Liver (tissue), 9 donors: ENCODE measurements around the gene HGFAC. TPM values are rescaled to one million over a fixed set of nuclear protein-coding genes. Genes with fewer than 3 reads are reported as not detected.

ENCODE experiments used
- DNase-seq: peaks from one replicate; pipeline ENCODE4 v3.0.0-alpha.2; 2017; ENCODE audit warnings: low spot score
- H3K27ac ChIP-seq, 2 donors: one replicate each; pipeline ENCODE4 v1.7.0; 2013; ENCODE audit warnings: inconsistent platforms in 2 of 2, low read length in 2 of 2, control low read depth in 1 of 2, low read depth in 1 of 2, mild to moderate bottlenecking in 1 of 2
- H3K27me3 ChIP-seq, 4 donors: one replicate each; pipeline versions ENCODE4 v1.6.1 to v1.7.0; 2013; ENCODE audit warnings: low read length in 3 of 4, inconsistent platforms in 1 of 4, mild to moderate bottlenecking in 1 of 4, moderate library complexity in 1 of 4; ENCODE audit not compliant: control insufficient read depth in 4 of 4, insufficient read depth in 4 of 4
- H3K36me3 ChIP-seq, 4 donors: one replicate each; pipeline versions ENCODE4 v1.6.1 to v1.7.0; 2013; ENCODE audit warnings: low read length in 3 of 4, mild to moderate bottlenecking in 3 of 4, low read depth in 1 of 4, moderate library complexity in 1 of 4; ENCODE audit not compliant: control insufficient read depth in 4 of 4, insufficient read depth in 3 of 4
- H3K4me1 ChIP-seq, 4 donors: one replicate each; pipeline versions ENCODE4 v1.6.1 to v1.7.0; 2013; ENCODE audit warnings: low read length in 3 of 4, mild to moderate bottlenecking in 3 of 4, moderate library complexity in 1 of 4; ENCODE audit not compliant: control insufficient read depth in 4 of 4, insufficient read depth in 4 of 4
- H3K4me3 ChIP-seq, 3 donors: one replicate each; pipeline versions ENCODE4 v1.6.1 to v1.7.0; 2013; ENCODE audit warnings: low read length in 3 of 3, control low read depth in 1 of 3, low read depth in 1 of 3, mild to moderate bottlenecking in 1 of 3
- H3K9ac ChIP-seq, 2 donors: one replicate each; pipeline ENCODE4 v1.7.0; 2013; ENCODE audit warnings: low read length in 2 of 2, mild to moderate bottlenecking in 2 of 2, moderate library complexity in 2 of 2, control low read depth in 1 of 2, low read depth in 1 of 2
- H3K9me3 ChIP-seq, 4 donors: one replicate each; pipeline versions ENCODE4 v1.6.1 to v1.7.0; 2013; ENCODE audit warnings: low read length in 3 of 4; ENCODE audit not compliant: control insufficient read depth in 4 of 4
- ATF3 ChIP-seq: IDR thresholded peaks from 2 replicates; pipeline ENCODE4 v1.6.1; 2016; ENCODE audit warnings: antibody characterized with exemption
- CTCF ChIP-seq: fragments of 150-350 bp; IDR thresholded peaks from 2 replicates; pipeline ENCODE4 v1.5.1; 2017; ENCODE audit warnings: improper control_type of control experiment, low read depth, low read length; ENCODE audit not compliant: missing input control
- EGR1 ChIP-seq, 2 donors: IDR thresholded peaks; 2 replicates each; pipeline ENCODE4 v1.6.1; 2016 to 2018; ENCODE audit warnings: antibody characterized with exemption in 2 of 2, low read depth in 2 of 2
- FOXA1 ChIP-seq: IDR thresholded peaks from 2 replicates; pipeline ENCODE4 v1.6.1; 2016; ENCODE audit warnings: antibody characterized with exemption
- FOXA2 ChIP-seq: IDR thresholded peaks from 2 replicates; pipeline ENCODE4 v1.6.1; 2016; ENCODE audit warnings: antibody characterized with exemption
- GABPA ChIP-seq, 2 donors: IDR thresholded peaks in 1 of 2; conservative IDR thresholded peaks in 1 of 2; 2 replicates each; pipeline ENCODE4 v1.6.1; 2016; ENCODE audit warnings: antibody characterized with exemption in 2 of 2, mild to moderate bottlenecking in 1 of 2, moderate library complexity in 1 of 2
- HNF4A ChIP-seq, 2 donors: conservative IDR thresholded peaks; 2 replicates each; pipeline ENCODE4 v1.6.1; 2016; ENCODE audit warnings: antibody characterized with exemption in 2 of 2, mild to moderate bottlenecking in 2 of 2
- HNF4G ChIP-seq: IDR thresholded peaks from 2 replicates; pipeline ENCODE4 v1.6.1; 2016; ENCODE audit warnings: antibody characterized with exemption
- JUND ChIP-seq, 2 donors: IDR thresholded peaks; 2 replicates each; pipeline ENCODE4 v1.6.1; 2016; ENCODE audit warnings: antibody characterized with exemption in 2 of 2
- MAX ChIP-seq: IDR thresholded peaks from 2 replicates; pipeline ENCODE4 v1.6.1; 2016; ENCODE audit warnings: antibody characterized with exemption
- NR2F2 ChIP-seq: IDR thresholded peaks from 2 replicates; pipeline ENCODE4 v1.6.1; 2016; ENCODE audit warnings: antibody characterized with exemption
- RAD21 ChIP-seq, 2 donors: IDR thresholded peaks; 2 replicates each; pipeline ENCODE4 v1.6.1; 2016; ENCODE audit warnings: antibody characterized with exemption in 2 of 2, mild to moderate bottlenecking in 2 of 2
- REST ChIP-seq: IDR thresholded peaks from 2 replicates; pipeline ENCODE4 v1.6.1; 2016; ENCODE audit warnings: antibody characterized with exemption, mild to moderate bottlenecking
- RXRA ChIP-seq, 2 donors: IDR thresholded peaks; 2 replicates each; pipeline ENCODE4 v1.6.1; 2017 to 2018; ENCODE audit warnings: antibody characterized with exemption in 2 of 2, mild to moderate bottlenecking in 1 of 2
- SP1 ChIP-seq: IDR thresholded peaks from 2 replicates; pipeline ENCODE4 v1.6.1; 2018; ENCODE audit warnings: antibody characterized with exemption, mild to moderate bottlenecking
- TAF1 ChIP-seq: conservative IDR thresholded peaks from 2 replicates; pipeline ENCODE4 v1.6.1; 2016; ENCODE audit warnings: antibody characterized with exemption, mild to moderate bottlenecking
- YY1 ChIP-seq: IDR thresholded peaks from 2 replicates; pipeline ENCODE4 v1.6.1; 2016; ENCODE audit warnings: antibody characterized with exemption, mild to moderate bottlenecking
- ZBTB33 ChIP-seq: IDR thresholded peaks from 2 replicates; pipeline ENCODE4 v1.6.1; 2016; ENCODE audit warnings: antibody characterized with exemption
- WGBS: extraction: QIAGEN DNeasy Blood & Tissue Kit; methylation state at CpG from one replicate; pipeline ENCODE4 v1.1.7; 2013; 5-methylcytosine and 5-hydroxymethylcytosine counted together
- polyA plus RNA-seq, 2 donors: library from polyadenylated mRNA; stranded (reverse) in 1 of 2; unstranded in 1 of 2; fragments of 200-250 nt in 1 of 2; fragments of >200 nt in 1 of 2; fragmentation: Nextera tagmentation in 1 of 2; extraction: Ambion mirVana in 1 of 2; gene quantifications; one replicate each; pipeline versions ENCODE4 v1.2.1 to v1.2.3, GENCODE V29; 2013 to 2015
- total RNA-seq, 2 donors: library from RNA; depleted of rRNA; stranded (reverse); fragments of >200 nt; gene quantifications; one replicate each; pipeline ENCODE4 v1.2.3, GENCODE V29; 2014
- donor health status: healthy.
- donor health status: healthy.
- donor health status: healthy.
- donor health status: healthy.
- donor health status: healthy.

Gene HGFAC
- total and polyA plus RNA-seq, 4 donors = 23.3 to 133 (median 82.7) TPM

- H3K4me1 ChIP-seq = no peaks in the 10 kb centered on the region
- WGBS = 86% methylated on average over 31 of the region's 31 CpGs
- H3K36me3 ChIP-seq = no peaks in the 10 kb centered on the region
- H3K9me3 ChIP-seq = no peaks in the 10 kb centered on the region
- no peaks in the 10 kb centered on the region for H3K27me3 ChIP-seq
- H3K27ac ChIP-seq = no peak overlapping the region
- no peak for DNase-seq
- TF ChIP-seq FOXA2 (no peak), ATF3 (no peak), RXRA (IDR thresholded peaks at IDR 0.05) (no peak), HNF4G (no peak)
- H3K4me3 ChIP-seq = no peak overlapping the region
- no peak overlapping the region for H3K9ac ChIP-seq
Measured at GRCh38 chr4:3469386-3470243, 27.8 kb downstream of the HGFAC start.

- 82% methylated on average over 25 of the region's 25 CpGs for WGBS
- H3K9me3 ChIP-seq = no peaks in the 10 kb centered on the region
- no peaks in the 10 kb centered on the region for H3K27me3 ChIP-seq
- H3K4me3 ChIP-seq = no peak overlapping the region
- H3K9ac ChIP-seq = no peak overlapping the region
- DNase-seq = no peak
- no peak overlapping the region for H3K27ac ChIP-seq
- no peaks in the 10 kb centered on the region for H3K36me3 ChIP-seq
- H3K4me1 ChIP-seq = no peaks in the 10 kb centered on the region
- TF ChIP-seq SP1 (no peak), ATF3 (no peak), EGR1 (IDR thresholded peaks at IDR 0.05; ENCODE audit: low read depth in 2 of 2) (no peak), ZBTB33 (no peak), TAF1 (no peak), NR2F2 (no peak), YY1 (no peak), HNF4G (no peak), CTCF (no peak), JUND (IDR thresholded peaks at IDR 0.05) (no peak), RXRA (IDR thresholded peaks at IDR 0.05) (no peak), GABPA (IDR thresholded peaks at IDR 0.05 in 1 of 2, conservative IDR thresholded peaks at IDR 0.05 in 1 of 2) (no peak), MAX (no peak), RAD21 (IDR thresholded peaks at IDR 0.05) (no peak), FOXA2 (no peak), HNF4A (conservative IDR thresholded peaks at IDR 0.05) (no peak), REST (no peak), FOXA1 (no peak)
Measured at GRCh38 chr4:3470244-3471097, 28.7 kb downstream of the HGFAC start.
